ENCODE measurements around the gene RANBP1.

DNA sequence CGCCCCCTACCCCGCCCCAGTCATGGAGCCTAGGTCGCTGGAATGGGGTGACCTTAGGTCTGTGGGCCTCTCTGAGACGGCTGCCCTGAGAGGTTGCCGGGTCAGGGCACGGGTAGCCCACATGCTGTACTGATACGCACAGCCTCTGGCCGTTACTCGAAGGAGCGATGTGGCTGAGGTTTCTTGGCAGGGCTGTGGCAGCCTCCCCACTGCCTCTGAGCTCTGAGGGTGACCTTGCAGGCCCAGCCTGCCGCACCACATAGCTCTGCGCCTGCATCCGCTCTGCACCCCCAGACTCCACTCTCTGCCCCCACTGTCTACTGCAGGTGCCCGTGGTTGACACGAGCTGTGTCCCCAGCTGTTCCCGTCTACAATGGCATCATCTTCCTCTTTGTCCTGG, 23.0 kb downstream of the RANBP1 start:
- TF ChIP-seq, protein P1, sequence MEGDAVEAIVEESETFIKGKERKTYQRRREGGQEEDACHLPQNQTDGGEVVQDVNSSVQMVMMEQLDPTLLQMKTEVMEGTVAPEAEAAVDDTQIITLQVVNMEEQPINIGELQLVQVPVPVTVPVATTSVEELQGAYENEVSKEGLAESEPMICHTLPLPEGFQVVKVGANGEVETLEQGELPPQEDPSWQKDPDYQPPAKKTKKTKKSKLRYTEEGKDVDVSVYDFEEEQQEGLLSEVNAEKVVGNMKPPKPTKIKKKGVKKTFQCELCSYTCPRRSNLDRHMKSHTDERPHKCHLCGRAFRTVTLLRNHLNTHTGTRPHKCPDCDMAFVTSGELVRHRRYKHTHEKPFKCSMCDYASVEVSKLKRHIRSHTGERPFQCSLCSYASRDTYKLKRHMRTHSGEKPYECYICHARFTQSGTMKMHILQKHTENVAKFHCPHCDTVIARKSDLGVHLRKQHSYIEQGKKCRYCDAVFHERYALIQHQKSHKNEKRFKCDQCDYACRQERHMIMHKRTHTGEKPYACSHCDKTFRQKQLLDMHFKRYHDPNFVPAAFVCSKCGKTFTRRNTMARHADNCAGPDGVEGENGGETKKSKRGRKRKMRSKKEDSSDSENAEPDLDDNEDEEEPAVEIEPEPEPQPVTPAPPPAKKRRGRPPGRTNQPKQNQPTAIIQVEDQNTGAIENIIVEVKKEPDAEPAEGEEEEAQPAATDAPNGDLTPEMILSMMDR (IDR thresholded peaks at IDR 0.05), result no peak
- no peak for TF ChIP-seq POLR2A (IDR thresholded peaks at IDR 0.05)
